H9 (cell line): Measurements from ENCODE around the gene SLC14A1. TPM values are rescaled to one million over a fixed set of nuclear protein-coding genes. Genes with fewer than 3 reads are reported as not detected.

Experiments
- DNase-seq: peaks from one replicate; pipeline ENCODE4 v3.0.0-alpha.2; 2017
- H2AFZ ChIP-seq: one replicate; pipeline ENCODE4 v1.6.1; 2013; ENCODE audit warnings: mild to moderate bottlenecking, low read length, control low read depth, moderate library complexity
- H2AK5ac ChIP-seq: 2 replicates; pipeline ENCODE4 v1.6.1; 2013; ENCODE audit warnings: low read length, control low read depth, mixed read lengths; ENCODE audit not compliant: insufficient read length
- H2BK120ac ChIP-seq: one replicate; pipeline ENCODE4 v1.6.1; 2013; ENCODE audit warnings: low read depth, mild to moderate bottlenecking, low read length, control low read depth, inconsistent platforms; ENCODE audit not compliant: poor library complexity, severe bottlenecking
- H2BK12ac ChIP-seq: 2 replicates; pipeline ENCODE4 v1.6.1; 2013; ENCODE audit warnings: low read length, control low read depth, mixed read lengths, low read depth; ENCODE audit not compliant: insufficient read length
- H2BK15ac ChIP-seq: 2 replicates; pipeline ENCODE4 v1.6.1; 2013; ENCODE audit warnings: low read depth, low read length, control low read depth
- H2BK20ac ChIP-seq: one replicate; pipeline ENCODE4 v1.6.1; 2013; ENCODE audit warnings: low read depth, mild to moderate bottlenecking, low read length, control low read depth, inconsistent platforms; ENCODE audit not compliant: poor library complexity, severe bottlenecking
- H2BK5ac ChIP-seq: 2 replicates; pipeline ENCODE4 v1.6.1; 2013; ENCODE audit warnings: low read length, control low read depth, mixed read lengths; ENCODE audit not compliant: insufficient read length
- H3K14ac ChIP-seq: 2 replicates; pipeline ENCODE4 v1.6.1; 2013; ENCODE audit warnings: low read length, control low read depth; ENCODE audit not compliant: insufficient read depth
- H3K18ac ChIP-seq: 2 replicates; pipeline ENCODE4 v1.6.1; 2013; ENCODE audit warnings: low read depth, mild to moderate bottlenecking, mixed read lengths, low read length, control low read depth; ENCODE audit not compliant: insufficient read length
- H3K23ac ChIP-seq: 2 replicates; pipeline ENCODE4 v1.6.1; 2013; ENCODE audit warnings: low read length, control low read depth, mixed read lengths, low read depth; ENCODE audit not compliant: insufficient read length
- H3K23me2 ChIP-seq: 2 replicates; pipeline ENCODE4 v1.6.1; 2013; ENCODE audit warnings: low read depth, mild to moderate bottlenecking, mixed read lengths, low read length, control low read depth; ENCODE audit not compliant: insufficient read length, poor library complexity, severe bottlenecking
- H3K27ac ChIP-seq: 2 replicates; pipeline ENCODE4 v1.5.1; 2013; ENCODE audit warnings: low read length, control low read depth, mixed read lengths, low read depth; ENCODE audit not compliant: insufficient read length
- H3K27me3 ChIP-seq: 2 replicates; pipeline ENCODE4 v1.6.1; 2013; ENCODE audit warnings: low read length, control low read depth, inconsistent platforms; ENCODE audit not compliant: insufficient read depth
- H3K4ac ChIP-seq: 2 replicates; pipeline ENCODE4 v1.6.1; 2013; ENCODE audit warnings: low read depth, mild to moderate bottlenecking, control low read depth, inconsistent platforms, low read length, moderate library complexity
- H3K4me1 ChIP-seq: 2 replicates; pipeline ENCODE4 v1.6.1; 2013; ENCODE audit warnings: low read length, control low read depth, inconsistent platforms; ENCODE audit not compliant: insufficient read depth
- H3K4me2 ChIP-seq: 2 replicates; pipeline ENCODE4 v1.6.1; 2013; ENCODE audit warnings: low read length, control low read depth, mixed read lengths; ENCODE audit not compliant: insufficient read length, insufficient read depth
- H3K56ac ChIP-seq: 2 replicates; pipeline ENCODE4 v1.6.1; 2013; ENCODE audit warnings: low read depth, mild to moderate bottlenecking, mixed read lengths, low read length, control low read depth; ENCODE audit not compliant: insufficient read length
- H3K79me1 ChIP-seq: 2 replicates; pipeline ENCODE4 v1.6.1; 2013; ENCODE audit warnings: low read depth, mild to moderate bottlenecking, moderate library complexity, low read length, control low read depth, inconsistent platforms; ENCODE audit not compliant: insufficient read depth, poor library complexity, severe bottlenecking
- H3K79me2 ChIP-seq: 2 replicates; pipeline ENCODE4 v1.6.1; 2013; ENCODE audit warnings: low read length, control low read depth, inconsistent platforms; ENCODE audit not compliant: insufficient read depth
- H3K9ac ChIP-seq: 2 replicates; pipeline ENCODE4 v1.6.1; 2013; ENCODE audit warnings: low read length, control low read depth, mixed read lengths; ENCODE audit not compliant: insufficient read length; ENCODE audit errors: extremely low read depth
- H3K9me3 ChIP-seq: one replicate; pipeline ENCODE4 v1.6.1; 2013; ENCODE audit warnings: low read depth, low read length, inconsistent platforms; ENCODE audit not compliant: control insufficient read depth
- H3T11ph ChIP-seq: one replicate; pipeline ENCODE4 v1.6.1; 2013; ENCODE audit warnings: mild to moderate bottlenecking, low read length, control low read depth, inconsistent platforms
- H4K20me1 ChIP-seq: one replicate; pipeline ENCODE4 v1.6.1; 2013; ENCODE audit not compliant: control insufficient read depth, insufficient read length, insufficient read depth
- H4K5ac ChIP-seq: 2 replicates; pipeline ENCODE4 v1.6.1; 2013; ENCODE audit warnings: low read depth, mild to moderate bottlenecking, mixed read lengths, low read length, control low read depth; ENCODE audit not compliant: insufficient read length
- H4K8ac ChIP-seq: replicated peaks from 2 replicates; pipeline ENCODE4 v1.6.1; 2013; ENCODE audit warnings: low read length, control low read depth, mixed read lengths, low read depth; ENCODE audit not compliant: insufficient read length
- H4K91ac ChIP-seq: 2 replicates; pipeline ENCODE4 v1.6.1; 2013; ENCODE audit warnings: low read depth, mild to moderate bottlenecking, moderate library complexity, mixed read lengths, low read length, control low read depth; ENCODE audit not compliant: insufficient read length
- H3K27ac Mint-ChIP-seq, 3 experiments: 2 replicates in 2 of 3; 3 replicates in 1 of 3; pipeline ENCODE4 v1.8.0; 2020 to 2021; ENCODE audit warnings: mixed read lengths in 3 of 3, mild to moderate bottlenecking in 1 of 3, moderate library complexity in 1 of 3
- H3K27me3 Mint-ChIP-seq: 2 replicates; pipeline ENCODE4 v1.8.0; 2021; ENCODE audit warnings: low read depth, mild to moderate bottlenecking, moderate library complexity, mixed read lengths
- H3K36me3 Mint-ChIP-seq, 3 experiments: 2 replicates in 2 of 3; 3 replicates in 1 of 3; pipeline ENCODE4 v1.8.0; 2020 to 2021; ENCODE audit warnings: low read depth in 3 of 3, mixed read lengths in 3 of 3; ENCODE audit not compliant: insufficient read depth in 1 of 3
- H3K4me1 Mint-ChIP-seq, 2 experiments: 2 replicates each; pipeline ENCODE4 v1.8.0; 2020; ENCODE audit warnings: mixed read lengths in 2 of 2
- H3K4me3 Mint-ChIP-seq, 2 experiments: 2 replicates in 1 of 2; 3 replicates in 1 of 2; pipeline ENCODE4 v1.8.0; 2020 to 2021; ENCODE audit warnings: mild to moderate bottlenecking in 2 of 2, mixed read lengths in 2 of 2, moderate library complexity in 1 of 2
- H3K9me3 Mint-ChIP-seq, 2 experiments: 2 replicates in 1 of 2; 3 replicates in 1 of 2; pipeline ENCODE4 v1.8.0; 2020; ENCODE audit warnings: mild to moderate bottlenecking in 2 of 2, mixed read lengths in 2 of 2, moderate library complexity in 1 of 2
- CTCF ChIP-seq: fragments of 200-600 bp; sonication (generic); conservative IDR thresholded peaks from 3 replicates; pipeline ENCODE4 v1.8.0; 2021; ENCODE audit warnings: antibody characterized with exemption, mild to moderate bottlenecking
- WGBS: extraction: QIAGEN DNeasy Blood & Tissue Kit; methylation state at CpG from one replicate; pipeline ENCODE4 v1.1.7; 2013; ENCODE audit warnings: missing lambda C conversion rate, low lambda C conversion rate, mixed read lengths; ENCODE audit not compliant: insufficient read length; ENCODE audit errors: extremely low coverage; 5-methylcytosine and 5-hydroxymethylcytosine counted together
- total RNA-seq: library from RNA; stranded (reverse); gene quantifications from 2 replicates; pipeline ENCODE4 v1.2.1, GENCODE V29; 2021

Gene SLC14A1
- total RNA-seq, 1 experiment from 2014 or later = not detected

GRCh38 chr18:45749918-45750689 is 26.1 kb downstream of the SLC14A1 start:
- H3K9me3 ChIP-seq = no peaks in the 10 kb centered on the region
- H3K4me1 ChIP-seq = no peaks in the 10 kb centered on the region
- no peak overlapping the region for H2AFZ ChIP-seq
- no peak overlapping the region for H2AK5ac ChIP-seq
- Mint-ChIP-seq H3K4me1 (peaks cover 0 to 5% of the 10 kb centered on the region in 2 experiments; a peak in 2 of 4 replicates), H3K4me3 (no peak overlapping the region), H3K36me3 (peaks cover 3 to 14% (median 4%) of the 10 kb centered on the region in 3 experiments; a peak in 5 of 7 replicates), H3K9me3 (peaks cover 0 to 4% of the 10 kb centered on the region in 2 experiments; a peak in 1 of 5 replicates), H3K27me3 (no peaks in the 10 kb centered on the region; the same call in none of the 2 replicates), H3K27ac (no peak overlapping the region)
- H3K18ac ChIP-seq = no peak overlapping the region
- H2BK15ac ChIP-seq = no peak overlapping the region
- no peak overlapping the region for H2BK12ac ChIP-seq
- H3K56ac ChIP-seq = no peak overlapping the region
- H4K8ac ChIP-seq = no peak overlapping the region
- no peaks in the 10 kb centered on the region for H3K23me2 ChIP-seq
- WGBS = no CpG with 5 or more reads among the region's 6 CpGs
- H3K4me2 ChIP-seq = no peak overlapping the region
- no peak overlapping the region for H3K27ac ChIP-seq
- no peak overlapping the region for H2BK20ac ChIP-seq
- H3K14ac ChIP-seq = no peak overlapping the region
- H3T11ph ChIP-seq = no peak overlapping the region
- H3K79me2 ChIP-seq = no peaks in the 10 kb centered on the region
- DNase-seq = no peak
- no peak overlapping the region for H3K23ac ChIP-seq
- H4K5ac ChIP-seq = no peak overlapping the region
- H3K27me3 ChIP-seq = no peaks in the 10 kb centered on the region
- H4K20me1 ChIP-seq = no peaks in the 10 kb centered on the region
- H2BK120ac ChIP-seq = no peak overlapping the region
- no peak overlapping the region for H2BK5ac ChIP-seq
- no peaks in the 10 kb centered on the region for H3K79me1 ChIP-seq
- H3K4ac ChIP-seq = no peak overlapping the region
- TF ChIP-seq CTCF = no peak
- no peak overlapping the region for H4K91ac ChIP-seq
- H3K9ac ChIP-seq = no peak overlapping the region
